CD4-positive, alpha-beta T cell (primary cell): ENCODE measurements around the gene BSND. TPM values are rescaled to one million over a fixed set of nuclear protein-coding genes. Genes with fewer than 3 reads are reported as not detected.
"Not testable (repeated sequence)": the region's sequence is repeated elsewhere in the genome, so short reads cannot be mapped to it uniquely, and the experiment has no call there.

Source experiments
- ATAC-seq: fragments of 200-7000 bp; cut with Tn5 transposase; one replicate; pipeline ENCODE4 v1.10.0; 2022; ENCODE audit warnings: mild to moderate bottlenecking; ENCODE audit not compliant: poor library complexity
- CTCF ChIA-PET: fragments of 350-600 bp; sonication (Branson Sonifier 250); formaldehyde crosslinking; loops from one replicate; lab custom pipeline; 2021; ENCODE audit warnings: antibody characterized with exemption, inconsistent platforms; lab: Charles Lee
- POLR2A ChIA-PET: fragments of 350-600 bp; sonication (Branson Sonifier 250); formaldehyde crosslinking; loops from one replicate; lab custom pipeline; 2021; ENCODE audit warnings: antibody characterized with exemption, inconsistent platforms; lab: Charles Lee
- DNase-seq, 14 experiments: peaks; one replicate each; pipeline ENCODE4 v3.0.0-alpha.2; 2013 to 2020; ENCODE audit warnings: mixed read lengths in 2 of 14
- H3K27ac ChIP-seq, 2 donors: one replicate each; pipeline versions ENCODE4 v1.5.1 to v1.7.0; 2013; ENCODE audit warnings: low read length in 2 of 2, low read depth in 1 of 2, mild to moderate bottlenecking in 1 of 2
- H3K27me3 ChIP-seq, 2 experiments: 1 replicate in 1 of 2; 2 replicates in 1 of 2; pipeline versions ENCODE4 v1.6.1 to v1.7.0; 2013; ENCODE audit warnings: low read length in 2 of 2, control low read depth in 1 of 2, mild to moderate bottlenecking in 1 of 2, moderate library complexity in 1 of 2; ENCODE audit not compliant: insufficient read depth in 2 of 2, control insufficient read depth in 1 of 2
- H3K36me3 ChIP-seq: one replicate; pipeline ENCODE4 v1.6.1; 2013; ENCODE audit warnings: low read length, control low read depth; ENCODE audit not compliant: insufficient read depth
- H3K4me1 ChIP-seq: one replicate; pipeline ENCODE4 v1.6.1; 2013; ENCODE audit warnings: low read length, control low read depth; ENCODE audit not compliant: insufficient read depth
- H3K4me3 ChIP-seq: one replicate; pipeline ENCODE4 v1.5.1; 2013; ENCODE audit warnings: mild to moderate bottlenecking, low read length, moderate library complexity
- H3K9me3 ChIP-seq, 2 experiments: 1 replicate in 1 of 2; 2 replicates in 1 of 2; pipeline versions ENCODE4 v1.6.1 to v1.7.0; 2013; ENCODE audit warnings: low read length in 2 of 2, mild to moderate bottlenecking in 2 of 2, control low read depth in 1 of 2, moderate library complexity in 1 of 2; ENCODE audit not compliant: control insufficient read depth in 1 of 2, insufficient read depth in 1 of 2
- H3K27ac Mint-ChIP-seq: one replicate; pipeline ENCODE4 v1.8.0; 2020; ENCODE audit warnings: mixed read lengths
- H3K27me3 Mint-ChIP-seq: one replicate; pipeline ENCODE4 v1.8.0; 2021; ENCODE audit warnings: mixed read lengths
- H3K36me3 Mint-ChIP-seq: one replicate; pipeline ENCODE4 v1.8.0; 2021; ENCODE audit warnings: low read depth, mixed read lengths
- H3K4me1 Mint-ChIP-seq: one replicate; pipeline ENCODE4 v1.8.0; 2021; ENCODE audit warnings: low read depth, mixed read lengths
- H3K4me3 Mint-ChIP-seq: one replicate; pipeline ENCODE4 v1.8.0; 2020; ENCODE audit warnings: mild to moderate bottlenecking, mixed read lengths
- H3K9me3 Mint-ChIP-seq: one replicate; pipeline ENCODE4 v1.8.0; 2020; ENCODE audit warnings: mixed read lengths
- CTCF ChIP-seq: fragments of 200-600 bp; IDR thresholded peaks from one replicate; pipeline ENCODE4 v1.8.0; 2022; ENCODE audit warnings: antibody characterized with exemption, mild to moderate bottlenecking
- intact Hi-C, 2 experiments: fragments of 100-400 bp; cut with DNase I in 1 of 2; cut with micrococcal nuclease in 1 of 2; formaldehyde crosslinking; loops; one replicate each; pipeline versions ENCODE4 v1.15.1 to v1.9.0; 2023 to 2025; cut with DNase I, micrococcal nuclease
- total RNA-seq, 174 experiments: library from RNA in 2 of 174; stranded (reverse) in 2 of 174; gene quantifications; one replicate each; pipeline ENCODE4 v1.2.3 and lab custom pipeline; 2021 to 2026

BSND gene
- total RNA-seq, 2 experiments from 2014 or later: not detected

DNA sequence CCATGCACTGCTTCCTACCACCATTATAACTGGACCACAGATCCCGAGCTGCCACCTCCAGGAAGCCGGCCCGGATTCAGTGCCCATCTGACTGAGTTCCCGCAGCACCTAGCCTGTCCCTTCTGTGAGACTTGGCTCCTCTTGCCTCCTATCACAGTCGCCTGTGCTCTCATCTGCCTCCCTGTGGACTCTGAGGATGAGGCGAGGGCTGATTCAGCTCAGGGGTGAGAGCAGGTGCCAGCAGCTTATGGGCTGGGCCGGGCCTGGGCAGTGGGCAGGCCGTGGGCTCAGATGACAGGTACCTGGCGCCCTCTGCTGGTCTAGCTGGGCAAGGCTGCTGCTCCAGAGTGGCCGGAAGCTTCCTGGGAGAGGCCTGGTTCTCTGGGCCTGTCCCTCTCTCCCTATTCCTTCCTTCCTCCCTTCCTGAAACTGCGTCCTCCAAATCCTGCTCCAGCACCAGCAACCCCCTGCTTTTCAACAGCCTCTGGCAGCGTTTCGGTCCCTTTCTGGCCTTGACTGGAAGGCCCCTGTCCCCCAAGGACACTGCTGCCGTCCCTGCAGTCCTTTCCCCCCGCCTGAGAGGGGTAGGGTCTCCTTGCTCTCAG, 23.3 kb downstream of the BSND start:
- POLR2A ChIA-PET: interaction anchor here (0.9 kb wide), 1 partner anchor 77 kb away, joined by 3 read pairs; no protein-coding TSS in a partner anchor

DNA sequence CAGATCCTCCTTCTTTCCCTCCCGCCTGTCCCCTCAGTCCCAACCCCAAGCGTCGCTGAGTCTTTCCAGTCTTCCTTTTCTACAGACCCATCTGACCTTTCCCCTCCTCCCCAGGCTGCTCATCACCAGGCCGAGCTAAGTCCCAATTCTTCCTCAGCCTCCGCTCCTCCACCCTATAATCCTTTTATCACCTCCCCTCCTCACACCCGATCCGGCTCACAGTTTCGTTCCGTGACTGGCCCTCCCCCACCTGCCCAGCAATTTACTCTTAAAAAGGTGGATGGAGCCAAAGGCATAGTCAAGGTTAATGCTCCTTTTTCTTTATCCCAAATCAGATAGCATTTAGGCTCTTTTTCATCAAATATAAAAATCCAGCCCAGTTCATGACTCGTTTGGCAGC, 25.4 kb downstream of the BSND start:
- H3K4me3 Mint-ChIP-seq, H3K36me3 ChIP-seq, intact Hi-C loops, H3K36me3 Mint-ChIP-seq, H3K4me1 ChIP-seq, POLR2A ChIA-PET, H3K9me3 ChIP-seq, H3K27ac ChIP-seq, H3K27me3 Mint-ChIP-seq, ATAC-seq, H3K4me3 ChIP-seq, H3K9me3 Mint-ChIP-seq, H3K4me1 Mint-ChIP-seq, DNase-seq, H3K27me3 ChIP-seq, H3K27ac Mint-ChIP-seq, CTCF ChIA-PET: not testable (repeated sequence)

More for the DNA sequence above, 23.3 kb downstream of the BSND start:
- H3K36me3 Mint-ChIP-seq: no peaks in the 10 kb centered on the region
- peaks cover 5% of the 10 kb centered on the region for H3K27me3 Mint-ChIP-seq
- peak; percentile 27 to 76 (median 46) for DNase-seq
- no peak overlapping the region for H3K4me3 Mint-ChIP-seq
- peak; percentile 59 for TF ChIP-seq CTCF
- Histone ChIP-seq H3K9me3 (no peaks in the 10 kb centered on the region), H3K36me3 (no peaks in the 10 kb centered on the region), H3K27ac (no peak overlapping the region), H3K4me1 (peaks cover 5% of the 10 kb centered on the region), H3K27me3 (no peaks in the 10 kb centered on the region), H3K4me3 (no peak overlapping the region)
- ATAC-seq: peak; percentile 76
- no peak overlapping the region for H3K27ac Mint-ChIP-seq
- no peaks in the 10 kb centered on the region for H3K9me3 Mint-ChIP-seq
- intact Hi-C loops: loop anchor here in 1 of 2 experiments (1.0 kb wide), 1 partner anchor 77 kb away; no protein-coding TSS in a partner anchor
- CTCF ChIA-PET: interaction anchor here (0.6 to 1.3 kb wide), 3 partner anchors 50 to 404 kb away, joined by 3 to 8 read pairs (median 4); no protein-coding TSS in a partner anchor
- H3K4me1 Mint-ChIP-seq: no peaks in the 10 kb centered on the region

GRCh38 chr1:55026682-55027081, 27.9 kb downstream of the BSND start:
- H3K27ac ChIP-seq, H3K4me1 ChIP-seq, H3K36me3 ChIP-seq, H3K4me1 Mint-ChIP-seq, H3K4me3 ChIP-seq, DNase-seq, H3K36me3 Mint-ChIP-seq, H3K4me3 Mint-ChIP-seq, ATAC-seq, H3K27ac Mint-ChIP-seq, POLR2A ChIA-PET, H3K9me3 Mint-ChIP-seq, CTCF ChIA-PET, H3K27me3 ChIP-seq, intact Hi-C loops, H3K9me3 ChIP-seq, H3K27me3 Mint-ChIP-seq: not testable (repeated sequence)

GRCh38 chr1:55031098-55031497, 32.4 kb downstream of the BSND start:
- POLR2A ChIA-PET, H3K4me1 ChIP-seq, H3K36me3 ChIP-seq, H3K9me3 Mint-ChIP-seq, H3K9me3 ChIP-seq, H3K36me3 Mint-ChIP-seq, ATAC-seq, H3K4me3 Mint-ChIP-seq, H3K4me1 Mint-ChIP-seq, intact Hi-C loops, H3K27ac Mint-ChIP-seq, DNase-seq, H3K4me3 ChIP-seq, CTCF ChIA-PET, H3K27ac ChIP-seq: not testable (repeated sequence)
- peaks cover 37% of the 10 kb centered on the region for H3K27me3 Mint-ChIP-seq
- peaks cover 6 to 15% of the 10 kb centered on the region in 2 experiments for H3K27me3 ChIP-seq
